ENCODE data around the gene EXD3.

The EXD3 gene

GRCh38 chr9:137461316-137461662, 38.3 kb upstream of the EXD3 start:
- no peak for TF ChIP-seq CTCF (IDR thresholded peaks at IDR 0.05; ENCODE audit: insufficient read depth, low read depth, low read length, missing control alignments)
- no peak for DNase-seq (ENCODE audit: low read depth)
- peak overlapping the region; percentile 22 for H3K4me3 ChIP-seq (ENCODE audit: low read depth, low read length)

DNA sequence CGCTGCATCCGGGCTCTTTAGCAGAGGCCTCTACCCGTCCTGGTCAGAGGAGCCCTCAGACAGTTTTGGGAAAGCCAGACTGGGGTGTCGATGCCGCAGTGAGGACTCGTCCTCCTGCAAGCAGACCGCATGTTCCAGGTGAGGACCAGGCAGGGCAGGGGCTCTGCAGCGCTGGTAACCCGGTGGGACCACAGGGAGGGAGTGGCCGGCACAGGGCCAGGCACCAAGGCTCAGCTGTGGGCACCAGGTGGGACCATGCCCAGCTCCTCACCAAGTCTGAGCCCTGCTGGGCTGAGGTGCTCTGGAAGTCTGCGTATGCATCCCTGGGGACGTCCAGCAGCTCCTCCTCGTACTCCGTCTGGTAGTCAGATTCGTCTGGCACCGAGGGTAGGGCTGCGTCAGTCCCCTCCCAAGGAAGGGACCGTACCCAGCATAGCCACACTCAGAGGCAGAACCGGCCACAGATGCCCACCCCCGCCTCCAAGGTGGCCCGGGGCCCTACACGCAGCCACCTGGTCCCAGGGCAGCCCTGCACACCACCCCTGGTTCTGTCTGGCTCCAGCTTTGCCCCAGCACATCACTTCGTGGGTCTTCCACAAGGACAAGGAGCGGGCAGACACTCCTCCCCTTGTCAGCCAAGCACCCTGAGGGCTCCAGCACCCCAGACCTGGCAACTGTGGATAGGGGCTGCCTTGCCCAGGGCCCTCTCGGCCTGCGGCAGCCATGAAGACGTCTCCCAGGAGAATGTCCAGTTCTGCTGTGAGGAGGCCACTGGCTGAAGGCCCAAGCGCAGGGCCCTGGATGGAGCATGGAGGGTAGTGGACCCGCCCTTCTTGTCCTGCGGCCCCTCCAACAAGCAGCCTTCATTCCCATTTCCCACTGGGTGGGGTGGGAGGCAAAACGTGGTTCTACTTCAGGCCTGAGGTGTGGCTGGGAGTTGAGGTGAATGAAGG, 37.7 kb upstream of the EXD3 start:
- no peak for DNase-seq (ENCODE audit: low read depth)
- H3K4me3 ChIP-seq (ENCODE audit: low read depth, low read length) = no peak overlapping the region
- no peak for TF ChIP-seq CTCF (IDR thresholded peaks at IDR 0.05; ENCODE audit: insufficient read depth, low read depth, low read length, missing control alignments)

- DNase-seq (ENCODE audit: low read depth) = no peak
- H3K4me3 ChIP-seq (ENCODE audit: low read depth, low read length) = peak overlapping the region; percentile 49
- TF ChIP-seq CTCF (IDR thresholded peaks at IDR 0.05; ENCODE audit: insufficient read depth, low read depth, low read length, missing control alignments) = no peak
These were observed 36.8 kb upstream of the EXD3 start for GRCh38 chr9:137459601-137460362.

GRCh38 chr9:137459152-137459600, 36.2 kb upstream of the EXD3 start, which contains the start of gene NSMF:
TSS of gene NSMF (minus strand) at chr9:137459334. CDS start at chr9:137459102, 232 bp downstream.
- H3K4me3 ChIP-seq (ENCODE audit: low read depth, low read length) = peak within 1 kb of the TSS; percentile 70
- DNase-seq (ENCODE audit: low read depth) = peak; percentile 94
- no peak for TF ChIP-seq CTCF (IDR thresholded peaks at IDR 0.05; ENCODE audit: insufficient read depth, low read depth, low read length, missing control alignments)

DNA sequence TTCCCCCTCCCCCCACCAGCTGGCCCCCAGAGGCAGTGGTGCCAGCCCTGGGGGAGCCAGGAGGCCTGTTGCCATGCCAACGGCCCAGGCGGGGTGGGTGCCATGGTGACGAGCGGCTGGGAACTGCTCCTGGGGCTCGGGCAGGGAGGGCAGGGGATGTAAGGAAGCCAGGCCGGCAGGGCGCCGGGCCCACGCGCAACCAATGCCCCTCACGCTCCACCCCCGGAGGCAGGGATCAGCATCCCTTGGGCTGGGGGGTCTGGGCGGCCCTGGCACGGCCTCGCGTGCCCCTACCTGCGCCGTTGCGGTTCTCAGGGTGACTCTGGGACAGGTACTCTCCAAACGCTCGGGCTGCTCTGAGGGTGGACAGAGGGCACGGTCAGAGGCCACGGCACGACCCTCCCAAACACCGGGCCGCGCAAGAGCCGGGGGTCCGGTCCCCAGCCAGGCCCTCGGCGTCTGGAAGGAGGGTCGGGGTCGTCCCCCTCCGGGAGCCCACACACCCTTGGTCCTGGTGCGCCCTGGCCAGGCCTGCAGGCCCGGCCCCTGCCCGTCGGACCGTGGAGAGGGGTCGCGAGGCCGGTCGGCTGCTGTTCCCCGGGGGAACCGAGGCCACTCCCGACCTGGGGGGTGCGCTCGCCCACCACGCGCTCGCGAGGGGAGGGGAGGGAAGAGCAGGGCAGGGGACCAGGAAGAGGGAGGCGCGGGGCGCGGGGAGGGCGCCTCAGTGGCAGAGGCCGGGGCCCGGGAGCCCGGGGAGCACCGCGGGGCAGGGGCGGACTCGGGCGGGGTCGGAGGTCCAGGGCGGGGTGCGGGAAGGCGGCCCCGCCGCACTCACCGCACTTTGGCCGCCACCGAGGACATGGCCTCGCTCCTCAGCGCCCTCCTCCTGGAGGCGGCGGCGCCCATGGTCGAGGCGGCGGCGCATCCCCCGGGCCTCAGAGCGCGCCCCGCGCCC, 35.5 kb upstream of the EXD3 start:
- peak overlapping the region; percentile 70 for H3K4me3 ChIP-seq (ENCODE audit: low read depth, low read length)
- no peak for TF ChIP-seq CTCF (IDR thresholded peaks at IDR 0.05; ENCODE audit: insufficient read depth, low read depth, low read length, missing control alignments)
- no peak for DNase-seq (ENCODE audit: low read depth)

Data from GM12865 (cell line).